H1 (cell line): ENCODE results near the gene GINS3. TPM values are rescaled to one million over a fixed set of nuclear protein-coding genes. Genes with fewer than 3 reads are reported as not detected.

Source experiments
- CTCF ChIA-PET: fragments of 300-600 bp; sonication (Branson Sonifier 250); formaldehyde crosslinking; loops from one replicate; lab custom pipeline; 2021; ENCODE audit not compliant: partially characterized antibody; lab: Charles Lee
- POLR2A ChIA-PET: fragments of 300-600 bp; sonication (Branson Sonifier 250); formaldehyde crosslinking; loops from one replicate; lab custom pipeline; 2021; ENCODE audit warnings: inconsistent platforms; ENCODE audit not compliant: partially characterized antibody; lab: Charles Lee
- DNase-seq, 2 experiments: peaks; one replicate each; pipeline versions ENCODE4 v3.0.0 to v3.0.0-alpha.2; 2010 to 2022; ENCODE audit warnings: low spot score in 2 of 2, low read depth in 1 of 2, mixed read lengths in 1 of 2
- FAIRE-seq: peaks from 2 replicates; lab custom pipeline; 2011; peaks lifted over from hg19 to GRCh38; lab: Jason Lieb, UNC
- H2AFZ ChIP-seq: 2 replicates; pipeline ENCODE4 v1.8.1; 2012; ENCODE audit warnings: low read length, inconsistent platforms
- H2AK5ac ChIP-seq: 2 replicates; pipeline ENCODE4 v1.6.1; 2013; ENCODE audit warnings: low read depth, low read length
- H2BK120ac ChIP-seq: replicated peaks from 2 replicates; pipeline ENCODE3; 2013; ENCODE audit warnings: low read depth, low read length, inconsistent platforms
- H2BK12ac ChIP-seq: 2 replicates; pipeline ENCODE4 v1.6.1; 2013; ENCODE audit warnings: low read depth, low read length
- H2BK15ac ChIP-seq: 2 replicates; pipeline ENCODE4 v1.6.1; 2013; ENCODE audit warnings: low read length
- H2BK20ac ChIP-seq: 2 replicates; pipeline ENCODE4 v1.6.1; 2013; ENCODE audit warnings: low read length
- H2BK5ac ChIP-seq: 2 replicates; pipeline ENCODE4 v1.6.1; 2013; ENCODE audit warnings: low read depth, low read length
- H3K14ac ChIP-seq: 2 replicates; pipeline ENCODE4 v1.6.1; 2013; ENCODE audit warnings: inconsistent platforms; ENCODE audit not compliant: insufficient read length
- H3K18ac ChIP-seq: 2 replicates; pipeline ENCODE4 v1.6.1; 2013; ENCODE audit warnings: low read length; ENCODE audit errors: extremely low read depth
- H3K23ac ChIP-seq: 2 replicates; pipeline ENCODE4 v1.6.1; 2013; ENCODE audit warnings: inconsistent platforms; ENCODE audit not compliant: insufficient read length
- H3K23me2 ChIP-seq: 2 replicates; pipeline ENCODE4 v1.6.1; 2013; ENCODE audit warnings: low read depth, low read length
- H3K27ac ChIP-seq: 2 replicates; pipeline ENCODE4 v1.6.1; 2011; ENCODE audit warnings: low read depth, low read length, inconsistent platforms
- H3K27me3 ChIP-seq, 4 experiments: replicated peaks in 1 of 4; 1 replicate in 1 of 4; 2 replicates in 3 of 4; pipeline versions ENCODE4 v1.6.1 to v1.8.1; 2011 to 2013; ENCODE audit warnings: low read length in 3 of 4, mild to moderate bottlenecking in 3 of 4, inconsistent platforms in 2 of 4, mixed read lengths in 2 of 4, moderate library complexity in 1 of 4; ENCODE audit not compliant: control insufficient read depth in 3 of 4, insufficient read depth in 3 of 4; ENCODE audit errors: extremely low read depth in 1 of 4
- H3K36me3 ChIP-seq, 4 experiments: 2 replicates each; pipeline versions ENCODE4 v1.6.1 to v1.8.1; 2011 to 2013; ENCODE audit warnings: mild to moderate bottlenecking in 4 of 4, low read length in 3 of 4, moderate library complexity in 2 of 4, control low read depth in 1 of 4, inconsistent platforms in 1 of 4; ENCODE audit not compliant: insufficient read depth in 4 of 4, control insufficient read depth in 2 of 4
- H3K4ac ChIP-seq: replicated peaks from 2 replicates; pipeline ENCODE3; 2013; ENCODE audit warnings: low read length, low read depth, mixed read lengths, inconsistent platforms; ENCODE audit not compliant: insufficient read length
- H3K4me1 ChIP-seq, 4 experiments: replicated peaks in 1 of 4; 1 replicate in 1 of 4; 2 replicates in 3 of 4; pipeline versions ENCODE4 v1.6.1 to v1.8.1; 2011 to 2013; ENCODE audit warnings: low read length in 3 of 4, inconsistent platforms in 2 of 4, mixed read lengths in 1 of 4; ENCODE audit not compliant: insufficient read depth in 4 of 4, control insufficient read depth in 3 of 4
- H3K4me2 ChIP-seq, 2 experiments: 2 replicates each; pipeline versions ENCODE4 v1.6.1 to v1.8.1; 2011 to 2013; ENCODE audit warnings: low read depth in 2 of 2, low read length in 2 of 2, control low read depth in 1 of 2, inconsistent platforms in 1 of 2, mild to moderate bottlenecking in 1 of 2; ENCODE audit not compliant: insufficient read depth in 1 of 2
- H3K4me3 ChIP-seq, 4 experiments: fragments of 200-600, 300-600 bp in 1 of 4; sonication (generic), shearing (Covaris generic), sonication (Bioruptor Twin) in 1 of 4; 2 replicates each; pipeline versions ENCODE4 v1.5.1 to v1.8.1; 2011 to 2016; ENCODE audit warnings: low read length in 4 of 4, low read depth in 3 of 4, control low read depth in 2 of 4, inconsistent platforms in 2 of 4, mild to moderate bottlenecking in 2 of 4, mixed read lengths in 1 of 4, moderate library complexity in 1 of 4; ENCODE audit not compliant: insufficient read depth in 2 of 4; ENCODE audit errors: extremely low read depth in 1 of 4
- H3K56ac ChIP-seq: replicated peaks from 2 replicates; pipeline ENCODE3; 2013; ENCODE audit warnings: low read depth, mild to moderate bottlenecking, mixed read lengths, low read length, inconsistent platforms; ENCODE audit not compliant: insufficient read length
- H3K79me1 ChIP-seq: 2 replicates; pipeline ENCODE4 v1.6.1; 2013; ENCODE audit warnings: low read depth, low read length, control low read depth
- H3K79me2 ChIP-seq, 2 experiments: 2 replicates each; pipeline versions ENCODE4 v1.6.1 to v1.8.1; 2012 to 2013; ENCODE audit warnings: low read length in 2 of 2, mild to moderate bottlenecking in 2 of 2, inconsistent platforms in 1 of 2; ENCODE audit not compliant: insufficient read depth in 2 of 2, control insufficient read depth in 1 of 2
- H3K9ac ChIP-seq, 4 experiments: replicated peaks in 1 of 4; 1 replicate in 1 of 4; 2 replicates in 3 of 4; pipeline versions ENCODE4 v1.6.1 to v1.8.1; 2011 to 2013; ENCODE audit warnings: low read depth in 3 of 4, low read length in 3 of 4, control low read depth in 2 of 4, mild to moderate bottlenecking in 2 of 4, moderate library complexity in 2 of 4, inconsistent platforms in 1 of 4; ENCODE audit errors: extremely low read depth in 1 of 4
- H3K9me3 ChIP-seq, 2 experiments: 2 replicates each; pipeline versions ENCODE4 v1.6.1 to v1.8.1; 2012 to 2013; ENCODE audit warnings: mild to moderate bottlenecking in 2 of 2, moderate library complexity in 2 of 2, control low read depth in 1 of 2, inconsistent platforms in 1 of 2, low read depth in 1 of 2, low read length in 1 of 2, mixed read lengths in 1 of 2; ENCODE audit not compliant: insufficient read depth in 2 of 2
- H4K20me1 ChIP-seq, 2 experiments: replicated peaks in 1 of 2; 2 replicates each; pipeline versions ENCODE3 to v1.8.1; 2011 to 2013; ENCODE audit warnings: inconsistent platforms in 2 of 2, low read length in 2 of 2, mild to moderate bottlenecking in 1 of 2; ENCODE audit not compliant: insufficient read depth in 2 of 2, control insufficient read depth in 1 of 2
- H4K5ac ChIP-seq: 2 replicates; pipeline ENCODE4 v1.6.1; 2013; ENCODE audit warnings: low read length, low read depth, mixed read lengths, inconsistent platforms; ENCODE audit not compliant: insufficient read length
- H4K8ac ChIP-seq: 2 replicates; pipeline ENCODE4 v1.8.0; 2013; ENCODE audit warnings: mild to moderate bottlenecking, moderate library complexity, low read length, inconsistent platforms; ENCODE audit not compliant: insufficient read depth; ENCODE audit errors: extremely low read depth
- H4K91ac ChIP-seq: replicated peaks from 2 replicates; pipeline ENCODE3; 2013; ENCODE audit warnings: low read length, mixed read lengths, inconsistent platforms; ENCODE audit not compliant: insufficient read length
- BACH1 ChIP-seq: IDR thresholded peaks from 2 replicates; pipeline ENCODE4 v1.6.1; 2012; ENCODE audit warnings: low read length, improper control_type of control experiment
- CHD1 ChIP-seq: IDR thresholded peaks from 2 replicates; pipeline ENCODE4 v1.6.1; 2012; ENCODE audit warnings: low read depth, low read length, improper control_type of control experiment
- CREB1 ChIP-seq: IDR thresholded peaks from 2 replicates; pipeline ENCODE4 v1.6.1; 2012; ENCODE audit warnings: inconsistent platforms
- CTBP2 ChIP-seq: IDR thresholded peaks from 2 replicates; pipeline ENCODE4 v1.7.0; 2011; ENCODE audit warnings: borderline replicate concordance, mild to moderate bottlenecking, moderate library complexity, mixed read lengths, low read length; ENCODE audit not compliant: insufficient read depth, insufficient read length
- EZH2 ChIP-seq: fragments of 200-600 bp; sonication (generic); IDR thresholded peaks from 2 replicates; pipeline ENCODE4 v1.7.1; 2012; ENCODE audit warnings: low read depth, mild to moderate bottlenecking, moderate library complexity, low read length, inconsistent platforms; ENCODE audit not compliant: severe bottlenecking
- GTF2F1 ChIP-seq: IDR thresholded peaks from 2 replicates; pipeline ENCODE4 v1.6.1; 2012; ENCODE audit warnings: low read depth, low read length, improper control_type of control experiment, borderline replicate concordance
- HDAC2 ChIP-seq, 2 experiments: fragments of 300-600 bp in 1 of 2; sonication (generic) in 1 of 2; IDR thresholded peaks; 2 replicates each; pipeline ENCODE4 v1.6.1; 2011 to 2012; ENCODE audit warnings: low read depth in 2 of 2, low read length in 2 of 2, mild to moderate bottlenecking in 2 of 2, moderate library complexity in 2 of 2, borderline replicate concordance in 1 of 2, inconsistent platforms in 1 of 2
- HDAC6 ChIP-seq: IDR thresholded peaks from one replicate; pipeline ENCODE4 v1.7.1; 2012; ENCODE audit warnings: low read depth, mild to moderate bottlenecking, inconsistent platforms, low read length, moderate library complexity
- MAFK ChIP-seq: IDR thresholded peaks from 2 replicates; pipeline ENCODE4 v1.6.1; 2012; ENCODE audit warnings: low read depth, mild to moderate bottlenecking, improper control_type of control experiment, low read length
- NRF1 ChIP-seq: IDR thresholded peaks from 2 replicates; pipeline ENCODE4 v1.6.1; 2011; ENCODE audit warnings: mild to moderate bottlenecking, low read depth, low read length, improper control_type of control experiment
- SIRT6 ChIP-seq: IDR thresholded peaks from one replicate; pipeline ENCODE4 v1.7.1; 2012; ENCODE audit warnings: low read length, inconsistent platforms
- SUZ12 ChIP-seq: fragments of 200-600 bp; sonication (generic); IDR thresholded peaks from 2 replicates; pipeline ENCODE4 v1.6.1; 2012; ENCODE audit warnings: mild to moderate bottlenecking, inconsistent platforms, low read length, moderate library complexity, mixed read lengths
- WGBS, 2 experiments: shearing (Covaris generic) in 1 of 2; methylation state at CpG; one replicate each; pipeline versions ENCODE4 v1.1.6 to v1.1.7; 2013 to 2015; ENCODE audit warnings: low lambda C conversion rate in 2 of 2, mixed read lengths in 2 of 2, inconsistent platforms in 1 of 2, low coverage in 1 of 2, missing lambda C conversion rate in 1 of 2; ENCODE audit not compliant: insufficient replicate concordance in 2 of 2, insufficient coverage in 1 of 2, insufficient read length in 1 of 2; ENCODE audit errors: extremely low coverage in 1 of 2, missing lambda C conversion rate in 1 of 2; 5-methylcytosine and 5-hydroxymethylcytosine counted together
- polyA plus RNA-seq, 7 experiments: library from polyadenylated mRNA; depleted of rRNA in 3 of 7; stranded (reverse) in 5 of 7; unstranded in 2 of 7; fragments of >200 nt in 5 of 7; fragments of 200-250 nt in 2 of 7; gene quantifications; 1 replicate in 5 of 7; 2 replicates in 1 of 7; 4 replicates in 1 of 7; pipeline versions ENCODE4 v1.2.1 to v1.2.3, GENCODE V29; 2011 to 2013; ENCODE audit warnings: missing spikeins in 2 of 7, mixed read lengths in 2 of 7
- total RNA-seq: library from RNA; stranded (reverse); fragmentation: NEBNext Ultra II Directional; extraction: Animal tissue kit (Norgen Biotek cat#: 25700); gene quantifications from 2 replicates; pipeline ENCODE4 v1.2.1, GENCODE V29; 2021
- TF ChIP-seq, protein P1 (sequence below): IDR thresholded peaks from 2 replicates; pipeline ENCODE4 v1.6.1; 2011; ENCODE audit warnings: low read length, improper control_type of control experiment

GINS3 gene
- total and polyA plus RNA-seq, 2 of the 8 experiments (the other 6 are each of a cell fraction or from before 2014, with no cell fraction given), result 12.9 to 15.4 TPM

DNA sequence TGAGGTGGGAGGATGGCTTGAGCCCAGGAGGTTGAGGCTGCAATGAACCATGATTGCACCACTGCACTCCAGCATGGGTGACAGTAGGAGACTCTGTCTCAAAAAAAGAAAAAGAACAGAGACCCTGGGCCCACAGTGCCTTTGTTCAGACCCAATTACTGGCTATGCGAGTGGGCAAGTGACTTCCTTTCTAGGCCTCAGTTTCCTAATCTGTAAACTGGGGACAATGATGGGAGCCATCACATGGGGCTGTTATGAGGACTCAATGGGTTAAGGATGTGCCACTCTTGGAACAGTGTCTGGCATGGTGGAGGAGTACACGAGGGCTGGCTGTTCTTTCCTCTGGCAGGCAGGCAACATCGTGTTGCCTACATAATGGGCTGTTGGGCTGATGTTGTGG is 60.4 kb downstream of the GINS3 start:
- H3K18ac ChIP-seq, result no peak overlapping the region
- H3K9ac ChIP-seq, result no peak overlapping the region
- H2BK5ac ChIP-seq, result no peak overlapping the region
- no peak overlapping the region for H2BK20ac ChIP-seq
- H3K27ac ChIP-seq, result no peak overlapping the region
- H4K20me1 ChIP-seq, result peaks cover 0 to 1% of the 10 kb centered on the region in 2 experiments
- no peak overlapping the region for H2BK120ac ChIP-seq
- no peaks in the 10 kb centered on the region; a peak in 1 of 7 replicates for H3K27me3 ChIP-seq
- no peaks in the 10 kb centered on the region for H3K36me3 ChIP-seq
- H4K5ac ChIP-seq, result no peak overlapping the region
- H3K56ac ChIP-seq, result no peak overlapping the region
- ChIA-PET POLR2A (interaction anchor here (1.2 kb wide), 1 partner anchor 61 kb away, joined by 3 read pairs; no protein-coding TSS in a partner anchor), CTCF (interaction anchor here (1.0 kb wide), 1 partner anchor 8 kb away, joined by 6 read pairs; no protein-coding TSS in a partner anchor)
- H3K23ac ChIP-seq, result no peak overlapping the region
- H3K14ac ChIP-seq, result no peak overlapping the region
- no peaks in the 10 kb centered on the region for H3K9me3 ChIP-seq
- no peaks in the 10 kb centered on the region for H3K79me1 ChIP-seq
- no peak overlapping the region for H3K4me3 ChIP-seq
- H3K4ac ChIP-seq, result no peak overlapping the region
- no peak overlapping the region for H4K91ac ChIP-seq
- DNase-seq (no peak), FAIRE-seq (no peak)
- 98% methylated on average over 3 of the region's 3 CpGs; no CpG with 5 or more reads in 1 of the 2 experiments for WGBS, 2 experiments
- no peaks in the 10 kb centered on the region for H3K79me2 ChIP-seq
- no peak overlapping the region for H4K8ac ChIP-seq
- no peak overlapping the region for H2AFZ ChIP-seq
- H3K4me2 ChIP-seq, result no peak overlapping the region
- H2BK15ac ChIP-seq, result no peak overlapping the region
- H3K23me2 ChIP-seq, result no peaks in the 10 kb centered on the region; the same call in 1 of the 2 replicates
- H3K4me1 ChIP-seq, result no peaks in the 10 kb centered on the region
- no peak overlapping the region for H2BK12ac ChIP-seq
- no peak overlapping the region for H2AK5ac ChIP-seq
- TF ChIP-seq BACH1 (no peak), NRF1 (no peak), SUZ12 (no peak), HDAC6 (no peak), CTBP2 (no peak), CHD1 (no peak), HDAC2 (IDR thresholded peaks at IDR 0.05; ENCODE audit: borderline replicate concordance in 1 of 2, low read depth in 2 of 2, low read length in 2 of 2) (no peak), GTF2F1 (no peak), MAFK (no peak), SIRT6 (no peak), EZH2 (no peak), CREB1 (no peak)
- TF ChIP-seq, protein P1, sequence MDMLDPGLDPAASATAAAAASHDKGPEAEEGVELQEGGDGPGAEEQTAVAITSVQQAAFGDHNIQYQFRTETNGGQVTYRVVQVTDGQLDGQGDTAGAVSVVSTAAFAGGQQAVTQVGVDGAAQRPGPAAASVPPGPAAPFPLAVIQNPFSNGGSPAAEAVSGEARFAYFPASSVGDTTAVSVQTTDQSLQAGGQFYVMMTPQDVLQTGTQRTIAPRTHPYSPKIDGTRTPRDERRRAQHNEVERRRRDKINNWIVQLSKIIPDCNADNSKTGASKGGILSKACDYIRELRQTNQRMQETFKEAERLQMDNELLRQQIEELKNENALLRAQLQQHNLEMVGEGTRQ, result no peak
